HepG2 (cell line): Measurements from ENCODE around the gene KCNMA1.

Experiments
- BCL3 ChIP-seq: sonication (generic); formaldehyde crosslinking; IDR thresholded peaks from 2 replicates; pipeline ENCODE4 v1.5.1; 2020; ENCODE audit warnings: mild to moderate bottlenecking, missing genetic modification reagents, moderate library complexity
- JUN ChIP-seq: sonication (generic); formaldehyde crosslinking; IDR thresholded peaks from 2 replicates; pipeline ENCODE4 v1.4.0; 2020; ENCODE audit warnings: mild to moderate bottlenecking, missing genetic modification reagents
- MAX ChIP-seq: IDR thresholded peaks from 2 replicates; pipeline ENCODE4 v1.6.1; 2012; ENCODE audit warnings: inconsistent platforms
- NR2F1 ChIP-seq, 2 experiments: fragments of 450-650 bp in 1 of 2; formaldehyde crosslinking in 1 of 2; IDR thresholded peaks; 2 replicates each; pipeline versions ENCODE4 v1.5.0 to v1.6.1; 2016 to 2020; ENCODE audit warnings: mild to moderate bottlenecking in 1 of 2, missing compliant biosample characterization in 1 of 2, missing genetic modification reagents in 1 of 2, moderate library complexity in 1 of 2
- NR2F6 ChIP-seq, 2 experiments: IDR thresholded peaks; 2 replicates each; pipeline ENCODE4 v1.6.1; 2016; ENCODE audit warnings: antibody characterized with exemption in 1 of 2, mild to moderate bottlenecking in 1 of 2
- PBX2 ChIP-seq: IDR thresholded peaks from 2 replicates; pipeline ENCODE4 v1.6.1; 2016; ENCODE audit warnings: control low read depth
- RXRA ChIP-seq: sonication (generic); formaldehyde crosslinking; IDR thresholded peaks from 2 replicates; pipeline ENCODE4 v1.5.1; 2020; ENCODE audit warnings: missing genetic modification reagents
- SAFB2 ChIP-seq: sonication (generic); formaldehyde crosslinking; IDR thresholded peaks from 2 replicates; pipeline ENCODE4 v1.5.1; 2020; ENCODE audit warnings: missing genetic modification reagents, low read depth, mild to moderate bottlenecking, borderline replicate concordance
- SALL2 ChIP-seq: sonication (generic); formaldehyde crosslinking; IDR thresholded peaks from 2 replicates; pipeline ENCODE4 v1.8.1; 2023; ENCODE audit warnings: mild to moderate bottlenecking, missing genetic modification reagents, inconsistent platforms
- ZFX ChIP-seq: sonication (generic); formaldehyde crosslinking; IDR thresholded peaks from 2 replicates; pipeline ENCODE4 v1.4.0; 2020; ENCODE audit warnings: mild to moderate bottlenecking, low read depth, missing genetic modification reagents, moderate library complexity

GRCh38 chr10:77578583-77579227 is 58.9 kb downstream of the KCNMA1 start:
- TF ChIP-seq JUN (no peak), ZFX (no peak), PBX2 (CRISPR knock-in tag) (no peak), NR2F1 (CRISPR knock-in tag; IDR thresholded peaks at IDR 0.05) (no peak), NR2F6 (IDR thresholded peaks at IDR 0.05) (no peak), NR2F6 (CRISPR knock-in tag; IDR thresholded peaks at IDR 0.05) (no peak), RXRA (CRISPR knock-in tag) (no peak), SALL2 (CRISPR knock-in tag) (no peak), SAFB2 (CRISPR knock-in tag) (no peak), MAX (no peak), BCL3 (CRISPR knock-in tag) (no peak)
